Pulmonary artery endothelial cell (primary cell): ENCODE measurements around the gene MIB2. TPM values are rescaled to one million over a fixed set of nuclear protein-coding genes. Genes with fewer than 3 reads are reported as not detected.

Experiments
- DNase-seq: peaks from one replicate; pipeline ENCODE4 v3.0.0-alpha.2; 2011; ENCODE audit warnings: low read depth, low spot score
- total RNA-seq: library from RNA; depleted of rRNA; stranded (reverse); fragments of >200 nt; gene quantifications from 2 replicates; pipeline ENCODE4 v1.2.3, GENCODE V29; 2014

The MIB2 gene
- total RNA-seq, 1 donor from 2014 or later = 30.7 TPM

GRCh38 chr1:1614204-1614953, 921 bp upstream of the MIB2 start:
- DNase-seq = no peak

- DNase-seq = no peak
These were observed 395 bp upstream of the MIB2 start for GRCh38 chr1:1614954-1615255.

- no peak for DNase-seq
These were observed 918 bp downstream of the MIB2 start for GRCh38 chr1:1616045-1616790.

- no peak for DNase-seq
These were observed 1.5 kb downstream of the MIB2 start for GRCh38 chr1:1616838-1617237.

- no peak for DNase-seq
These were observed 2.2 kb downstream of the MIB2 start for GRCh38 chr1:1617516-1617915.

- DNase-seq = no peak
These were observed 2.6 kb downstream of the MIB2 start for GRCh38 chr1:1617925-1618324.

- DNase-seq = no peak
These were observed 3.2 kb downstream of the MIB2 start for GRCh38 chr1:1618396-1619068.

GRCh38 chr1:1619917-1620361, 4.6 kb downstream of the MIB2 start:
- DNase-seq = no peak

GRCh38 chr1:1620433-1621139, 5.3 kb downstream of the MIB2 start:
- DNase-seq = no peak

- no peak for DNase-seq
These were observed 6.1 kb downstream of the MIB2 start for GRCh38 chr1:1621173-1622009.

- DNase-seq = no peak
These were observed 6.9 kb downstream of the MIB2 start for GRCh38 chr1:1622010-1622787.

- DNase-seq = no peak
These were observed 7.4 kb downstream of the MIB2 start for GRCh38 chr1:1622788-1623094.

GRCh38 chr1:1623181-1623630, 7.9 kb downstream of the MIB2 start:
- no peak for DNase-seq

- DNase-seq = no peak
These were observed 8.5 kb downstream of the MIB2 start for GRCh38 chr1:1623631-1624442.

GRCh38 chr1:1624443-1625403, 9.4 kb downstream of the MIB2 start:
- no peak for DNase-seq

GRCh38 chr1:1625404-1625775, 10.1 kb downstream of the MIB2 start:
- no peak for DNase-seq

- DNase-seq = no peak
These were observed 10.5 kb downstream of the MIB2 start for GRCh38 chr1:1625824-1626206.
